Measurements from ENCODE around the gene PDE2A. TPM values are rescaled to one million over a fixed set of nuclear protein-coding genes. Genes with fewer than 3 reads are reported as not detected.

The PDE2A gene
- total RNA-seq, 1 experiment from 2014 or later = 0.26 TPM

Small RNA genes lying within 50 kb of the gene (small RNA-seq; reads per million reads assigned to genes)
- 0 reads per million in 2 experiments for gene MIR139
- gene RNU7-105P = 0 reads per million in 2 experiments

Other genes with a start within 250 kb of the PDE2A start
- gene CLPB, start 239.9 kb downstream of the PDE2A start, total RNA-seq (2014; rRNA removed; shearing (Covaris generic)) = 66.8 and 68.4 TPM in 2 replicates
- gene ARAP1, start 78.0 kb upstream of the PDE2A start, total RNA-seq (2014; rRNA removed; shearing (Covaris generic)) = 57.4 and 59.2 TPM in 2 replicates
- gene STARD10, start 119.6 kb upstream of the PDE2A start, total RNA-seq (2014; rRNA removed; shearing (Covaris generic)) = 62.8 and 65.4 TPM in 2 replicates
- 4.4 and 4.6 TPM in 2 replicates for gene ATG16L2, start 140.0 kb upstream of the PDE2A start, total RNA-seq (2014; rRNA removed; shearing (Covaris generic))